Measurements from ENCODE around the gene PTPRCAP.
"Not testable (repeated sequence)": the region's sequence is repeated elsewhere in the genome, so short reads cannot be mapped to it uniquely, and the experiment has no call there.

Gene PTPRCAP

DNA sequence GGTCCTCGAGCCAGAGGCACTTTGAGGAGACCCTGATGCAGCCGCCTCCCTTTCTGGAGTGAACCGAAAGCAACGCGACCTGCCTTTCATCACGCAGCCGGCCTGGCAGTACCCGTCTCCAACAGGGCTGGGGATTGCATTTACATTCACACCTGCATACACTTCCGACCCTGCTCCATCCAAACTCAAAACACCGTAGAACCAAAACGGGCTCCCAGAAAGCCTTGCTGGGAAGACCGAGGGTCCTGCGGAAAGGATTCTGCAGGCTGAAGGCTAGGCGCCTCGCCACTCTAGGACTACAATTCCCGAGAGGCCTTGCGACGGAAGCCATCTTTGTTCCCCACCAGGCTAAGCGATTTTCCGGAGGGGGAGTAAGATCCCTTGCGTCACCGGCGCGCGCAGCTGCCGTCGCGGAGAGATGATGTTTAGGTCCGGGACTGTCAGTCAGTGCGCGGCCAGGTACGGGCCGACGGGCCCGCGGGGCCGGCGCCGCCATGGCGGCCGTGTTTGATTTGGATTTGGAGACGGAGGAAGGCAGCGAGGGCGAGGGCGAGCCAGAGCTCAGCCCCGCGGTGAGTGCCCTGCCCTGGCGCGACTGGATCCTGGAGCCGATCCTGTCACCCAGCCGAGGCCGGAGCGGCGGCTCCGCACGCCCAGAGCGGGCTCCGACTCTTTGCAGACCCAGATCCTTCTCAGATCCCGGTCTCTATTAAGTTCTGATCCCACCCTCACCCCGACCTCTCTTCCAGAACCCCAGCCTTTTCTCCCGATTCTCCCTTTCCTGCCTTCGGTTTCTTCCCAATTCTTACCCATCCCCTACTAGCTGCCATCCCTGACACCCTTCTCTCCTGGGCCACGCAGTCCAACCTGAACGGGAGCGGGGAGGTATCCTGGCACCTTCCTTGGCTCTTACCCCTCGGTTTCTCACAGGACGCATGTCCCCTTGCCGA, 9.2 kb downstream of the PTPRCAP start, which contains the start of gene RPS6KB2:
Gene RPS6KB2, plus strand, starts transcription at position 443 of the 950 bp plus-strand sequence. Its CDS starts 52 bp downstream, at position 495.
- peak; percentile 99 to 100 for DNase-seq (ENCODE audit: low read depth in 1 of 2, low spot score in 1 of 2)

DNA sequence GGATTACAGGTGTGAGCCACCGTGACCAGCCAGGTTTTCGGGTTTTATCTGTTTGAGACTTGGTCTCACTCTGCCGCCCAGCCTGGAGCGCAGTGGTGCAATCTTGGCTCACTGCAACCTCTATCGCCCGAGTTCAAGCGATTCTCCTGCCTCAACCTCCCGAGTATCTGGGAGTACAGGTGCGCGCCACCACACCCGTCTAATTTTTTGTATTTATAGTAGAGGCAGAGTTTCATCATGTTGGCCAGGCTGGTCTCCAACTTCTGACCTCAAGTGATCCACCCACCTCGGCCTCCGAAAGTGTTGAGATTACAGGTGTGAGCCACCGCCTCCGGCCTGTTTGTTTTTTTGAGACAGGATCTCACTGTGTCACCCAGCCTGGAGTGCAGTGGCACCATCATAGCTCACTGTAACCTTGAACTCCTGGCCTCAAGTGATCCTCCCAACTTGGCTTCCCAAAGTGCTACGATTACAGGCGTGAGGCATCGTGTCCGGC, 10.1 kb downstream of the PTPRCAP start:
- DNase-seq (ENCODE audit: low read depth in 1 of 2, low spot score in 1 of 2) = not testable (repeated sequence)

DNA sequence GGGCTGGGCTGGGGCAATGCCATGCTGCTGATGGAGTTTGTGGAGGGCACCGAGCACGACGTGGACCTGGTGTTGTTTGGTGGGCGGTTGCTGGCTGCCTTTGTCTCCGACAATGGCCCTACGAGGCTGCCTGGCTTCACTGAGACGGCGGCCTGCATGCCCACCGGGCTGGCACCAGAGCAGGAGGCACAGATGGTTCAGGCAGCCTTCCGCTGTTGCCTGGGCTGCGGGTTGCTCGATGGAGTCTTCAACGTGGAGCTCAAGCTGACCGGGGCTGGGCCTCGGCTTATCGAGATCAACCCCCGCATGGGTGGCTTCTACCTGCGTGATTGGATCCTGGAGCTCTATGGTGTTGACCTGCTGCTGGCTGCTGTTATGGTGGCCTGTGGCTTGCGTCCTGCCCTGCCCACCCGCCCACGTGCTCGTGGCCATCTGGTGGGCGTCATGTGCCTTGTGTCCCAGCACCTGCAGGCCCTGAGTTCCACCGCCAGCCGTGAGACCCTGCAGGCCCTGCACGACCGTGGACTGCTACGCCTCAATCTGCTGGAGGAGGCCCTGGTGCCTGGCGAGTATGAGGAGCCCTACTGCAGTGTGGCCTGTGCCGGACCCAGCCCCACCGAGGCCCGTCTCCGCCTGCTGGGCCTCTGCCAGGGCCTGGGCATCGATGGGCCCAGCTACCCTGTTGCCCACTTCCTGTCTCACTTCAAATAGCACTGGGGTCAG, 13.4 kb downstream of the PTPRCAP start:
- no peak for DNase-seq (ENCODE audit: low read depth in 1 of 2, low spot score in 1 of 2)

DNA sequence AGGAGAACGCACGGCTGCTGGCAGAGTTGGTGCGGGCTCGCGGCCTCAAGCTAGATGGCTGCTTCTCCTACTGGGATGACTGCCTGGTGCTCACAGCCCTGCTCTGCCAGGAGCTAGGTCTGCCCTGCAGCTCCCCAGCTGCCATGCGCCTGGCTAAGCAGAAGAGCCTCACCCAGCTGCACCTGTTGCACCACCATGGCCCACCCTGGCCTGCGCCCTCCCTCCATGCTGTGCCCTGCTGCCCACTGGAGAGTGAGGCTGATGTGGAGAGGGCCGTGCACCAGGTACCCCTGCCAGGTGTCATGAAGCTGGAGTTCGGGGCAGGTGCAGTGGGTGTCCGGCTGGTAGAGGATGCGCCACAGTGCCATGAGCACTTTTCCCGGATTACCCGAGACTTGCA, 14.0 kb downstream of the PTPRCAP start:
- DNase-seq (ENCODE audit: low read depth in 1 of 2, low spot score in 1 of 2) = no peak

DNA sequence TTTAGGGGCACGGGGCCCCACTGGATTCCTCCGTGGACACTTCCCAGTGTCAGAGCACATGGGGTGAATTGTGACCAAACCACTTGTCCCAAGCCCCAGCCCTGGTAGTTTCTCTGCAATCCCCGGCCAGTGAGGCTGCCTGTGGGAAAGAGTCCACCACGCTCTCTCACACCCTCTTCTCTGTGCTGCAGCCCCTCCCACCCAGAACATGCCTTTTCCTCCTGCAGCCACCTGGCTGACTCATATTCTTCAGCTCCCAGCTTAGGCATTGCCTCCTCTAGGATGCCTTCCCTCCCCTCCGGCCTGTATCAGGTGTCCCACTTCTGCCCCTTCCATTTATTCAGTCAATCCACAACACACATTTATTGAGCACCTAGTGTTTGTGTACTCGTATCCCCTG, 14.6 kb downstream of the PTPRCAP start:
- no peak for DNase-seq (ENCODE audit: low read depth in 1 of 2, low spot score in 1 of 2)

DNA sequence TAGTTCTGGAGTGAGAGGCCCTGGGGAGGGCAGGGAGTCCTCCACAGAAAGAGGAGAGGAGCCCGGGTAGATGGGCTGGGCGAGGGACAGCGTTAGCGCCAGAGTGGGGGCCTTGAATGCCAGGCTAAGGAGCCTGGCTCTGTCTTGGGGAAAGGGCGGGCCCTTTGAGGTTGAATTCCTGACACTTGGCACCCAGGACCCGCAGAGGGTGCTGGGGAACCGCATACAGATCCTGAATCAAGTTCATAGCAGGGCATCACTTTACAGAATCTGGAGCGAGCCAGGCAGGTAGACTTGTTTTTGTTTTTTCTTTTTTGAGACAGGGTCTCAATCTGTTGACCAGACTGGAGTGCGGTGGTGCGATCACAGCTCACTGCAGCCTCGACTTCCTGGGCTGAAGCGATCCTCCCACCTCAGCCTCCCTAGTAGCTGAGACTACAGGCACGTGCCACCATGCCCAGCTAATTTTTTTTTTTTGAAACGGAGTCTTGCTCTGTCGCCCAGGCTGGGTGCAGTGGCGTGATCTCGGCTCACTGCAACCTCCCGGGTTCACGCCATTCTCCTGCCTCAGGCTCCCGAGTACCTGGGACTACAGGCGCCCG, 16.0 kb downstream of the PTPRCAP start:
- no peak for DNase-seq (ENCODE audit: low read depth in 1 of 2, low spot score in 1 of 2)

DNA sequence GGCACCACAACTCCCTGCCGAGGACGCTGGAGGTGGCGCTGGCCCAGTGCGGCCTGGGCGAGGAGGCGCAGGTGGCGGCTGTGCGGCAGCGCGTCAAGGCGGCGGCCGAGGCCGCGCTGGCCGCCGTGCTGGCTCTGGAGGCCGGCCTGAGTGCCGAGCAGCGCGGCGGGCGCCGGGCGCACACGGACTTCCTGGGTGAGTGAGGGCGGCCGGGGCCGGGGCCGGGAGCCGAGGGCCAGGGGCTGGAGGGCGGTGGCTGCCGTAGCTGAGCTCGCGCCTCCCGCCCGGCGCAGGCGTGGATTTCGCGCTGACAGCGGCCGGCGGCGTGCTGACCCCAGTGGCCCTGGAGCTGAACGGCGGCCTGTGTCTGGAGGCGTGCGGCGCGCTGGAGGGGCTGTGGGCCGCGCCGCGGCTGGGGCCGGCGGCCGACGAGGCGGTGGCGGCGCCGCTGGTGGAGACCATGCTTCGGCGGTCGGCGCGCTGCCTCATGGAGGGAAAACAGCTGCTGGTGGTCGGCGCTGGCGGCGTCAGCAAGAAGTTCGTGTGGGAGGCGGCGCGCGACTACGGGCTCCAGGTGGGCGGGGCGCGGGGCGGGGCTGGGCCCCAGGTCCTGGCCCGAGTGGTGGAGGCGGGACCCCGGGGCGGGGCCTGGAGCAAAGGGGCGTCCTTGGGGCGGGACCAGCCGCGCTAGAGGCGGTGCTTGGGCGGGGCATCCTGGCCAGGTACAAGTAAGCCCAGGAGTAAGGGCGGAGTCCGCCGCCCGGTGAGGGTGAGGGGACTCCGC, 16.6 kb downstream of the PTPRCAP start:
- DNase-seq (ENCODE audit: low read depth in 1 of 2, low spot score in 1 of 2) = peak; percentile 96 to 99

DNA sequence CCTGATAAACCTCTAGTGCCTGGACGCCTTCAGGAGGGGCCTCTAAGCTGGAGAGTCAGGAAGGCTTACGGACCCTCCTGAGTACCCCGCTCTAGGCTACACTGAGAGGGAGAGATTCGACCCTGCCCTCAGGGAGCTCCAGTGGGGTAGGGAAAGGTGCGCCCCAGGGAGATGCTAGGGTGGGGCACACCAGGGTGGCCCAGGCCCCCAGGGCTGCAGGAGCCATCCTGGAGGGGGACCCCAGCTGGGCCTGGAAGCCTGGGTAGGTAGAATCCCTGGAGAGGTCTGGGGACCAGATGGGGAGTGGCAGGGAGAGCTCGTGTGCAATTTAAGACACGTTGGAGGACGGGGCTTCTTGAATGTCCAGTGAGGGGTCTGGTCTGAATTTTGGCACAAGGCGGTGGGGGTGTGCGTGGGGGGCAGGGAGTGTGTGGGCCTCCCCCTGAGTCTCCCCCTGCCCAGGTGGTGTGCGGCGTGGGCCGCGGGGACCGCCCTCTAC, 17.3 kb downstream of the PTPRCAP start:
- no peak for DNase-seq (ENCODE audit: low read depth in 1 of 2, low spot score in 1 of 2)

DNA sequence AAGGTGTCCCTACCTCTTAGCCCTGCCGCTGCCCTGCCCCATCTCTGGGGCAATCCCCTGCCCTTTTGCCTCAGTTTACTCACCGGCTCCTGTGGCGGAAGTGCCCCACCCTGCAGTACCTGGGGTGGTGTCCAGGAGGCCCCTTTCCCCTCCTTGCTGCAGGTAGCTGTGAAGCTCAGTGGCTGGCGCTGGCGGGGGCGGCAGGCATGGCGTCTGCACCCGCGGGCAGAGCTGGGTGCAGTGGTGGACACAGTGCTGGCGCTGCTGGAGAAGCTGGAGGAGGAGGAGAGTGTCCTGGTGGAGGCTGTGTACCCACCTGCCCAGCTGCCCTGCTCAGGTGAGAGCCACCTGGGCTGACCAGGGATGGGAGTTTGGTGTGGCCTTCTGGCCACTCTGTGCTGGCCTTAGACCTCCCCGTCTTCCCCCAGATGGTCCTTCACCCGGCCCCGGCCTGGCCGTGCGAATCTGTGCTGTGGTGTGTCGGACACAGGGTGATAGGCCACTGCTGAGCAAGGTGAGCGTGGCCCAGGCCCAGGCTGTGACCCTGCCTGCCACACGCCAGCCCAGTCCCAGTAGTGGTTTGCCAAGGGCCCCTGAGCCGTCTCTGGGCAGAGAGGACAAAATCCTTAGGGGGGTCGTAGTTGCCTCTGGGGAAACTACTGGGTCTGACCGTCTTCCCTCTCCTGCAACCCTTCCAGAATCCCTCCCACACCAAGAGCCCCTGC, 18.0 kb downstream of the PTPRCAP start:
- DNase-seq (ENCODE audit: low read depth in 1 of 2, low spot score in 1 of 2) = no peak

DNA sequence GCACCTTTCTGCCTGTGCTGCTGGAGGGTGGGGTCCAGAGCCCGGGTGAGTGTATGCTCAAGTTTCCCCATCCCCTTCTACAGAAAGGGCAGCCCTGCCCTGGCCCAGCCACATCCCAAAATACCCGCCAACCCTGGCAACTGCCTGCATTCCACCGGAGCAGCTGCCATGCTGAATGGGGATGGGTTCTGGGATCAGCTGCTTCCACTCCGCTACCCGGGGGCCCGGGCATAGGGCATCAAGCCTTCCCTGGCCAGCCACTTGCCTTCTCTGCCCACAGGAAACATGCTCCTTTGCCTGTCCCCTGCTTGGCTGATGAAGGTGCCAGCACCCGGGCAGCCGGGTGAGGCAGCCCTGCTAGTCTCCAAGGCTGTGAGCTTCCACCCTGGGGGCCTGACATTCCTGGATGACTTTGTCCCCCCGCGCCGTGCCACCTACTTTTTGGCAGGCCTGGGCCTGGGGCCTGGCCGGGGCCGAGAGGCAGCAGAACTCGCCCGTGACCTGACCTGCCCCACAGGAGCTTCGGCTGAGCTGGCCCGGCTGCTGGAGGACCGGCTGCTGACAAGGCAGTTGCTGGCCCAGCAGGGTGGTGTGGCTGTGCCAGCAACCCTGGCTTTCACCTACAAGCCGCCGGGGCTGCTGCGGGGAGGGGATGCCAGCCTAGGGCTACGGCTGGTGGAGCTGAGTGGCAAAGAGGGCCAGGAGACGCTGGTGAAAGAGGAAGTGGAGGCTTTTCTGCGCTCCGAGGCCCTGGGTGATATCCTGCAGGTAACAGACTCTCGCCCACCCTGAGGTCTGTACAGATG, 18.8 kb downstream of the PTPRCAP start:
- no peak for DNase-seq (ENCODE audit: low read depth in 1 of 2, low spot score in 1 of 2)

DNA sequence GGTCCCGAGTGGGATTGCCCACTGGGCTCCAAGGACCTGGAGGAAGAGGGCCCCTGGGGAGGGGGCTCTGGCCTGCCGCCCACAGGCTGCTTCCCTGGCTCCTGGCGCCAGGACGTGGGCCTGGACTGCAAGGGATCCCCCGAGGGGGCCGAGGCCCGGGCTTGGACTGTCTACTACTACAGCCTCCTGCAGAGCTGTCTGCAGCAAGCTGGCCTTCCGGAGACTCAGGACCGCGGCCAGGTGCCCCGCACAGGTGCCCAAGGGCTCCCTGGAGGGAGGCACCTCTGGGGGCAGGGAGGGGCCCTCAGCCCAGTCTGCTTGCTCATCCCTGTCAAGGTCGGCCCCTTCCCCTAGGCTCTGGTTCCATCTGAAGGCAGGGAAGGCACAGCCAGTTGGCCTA, 20.1 kb downstream of the PTPRCAP start:
- DNase-seq (ENCODE audit: low read depth in 1 of 2, low spot score in 1 of 2) = no peak

DNA sequence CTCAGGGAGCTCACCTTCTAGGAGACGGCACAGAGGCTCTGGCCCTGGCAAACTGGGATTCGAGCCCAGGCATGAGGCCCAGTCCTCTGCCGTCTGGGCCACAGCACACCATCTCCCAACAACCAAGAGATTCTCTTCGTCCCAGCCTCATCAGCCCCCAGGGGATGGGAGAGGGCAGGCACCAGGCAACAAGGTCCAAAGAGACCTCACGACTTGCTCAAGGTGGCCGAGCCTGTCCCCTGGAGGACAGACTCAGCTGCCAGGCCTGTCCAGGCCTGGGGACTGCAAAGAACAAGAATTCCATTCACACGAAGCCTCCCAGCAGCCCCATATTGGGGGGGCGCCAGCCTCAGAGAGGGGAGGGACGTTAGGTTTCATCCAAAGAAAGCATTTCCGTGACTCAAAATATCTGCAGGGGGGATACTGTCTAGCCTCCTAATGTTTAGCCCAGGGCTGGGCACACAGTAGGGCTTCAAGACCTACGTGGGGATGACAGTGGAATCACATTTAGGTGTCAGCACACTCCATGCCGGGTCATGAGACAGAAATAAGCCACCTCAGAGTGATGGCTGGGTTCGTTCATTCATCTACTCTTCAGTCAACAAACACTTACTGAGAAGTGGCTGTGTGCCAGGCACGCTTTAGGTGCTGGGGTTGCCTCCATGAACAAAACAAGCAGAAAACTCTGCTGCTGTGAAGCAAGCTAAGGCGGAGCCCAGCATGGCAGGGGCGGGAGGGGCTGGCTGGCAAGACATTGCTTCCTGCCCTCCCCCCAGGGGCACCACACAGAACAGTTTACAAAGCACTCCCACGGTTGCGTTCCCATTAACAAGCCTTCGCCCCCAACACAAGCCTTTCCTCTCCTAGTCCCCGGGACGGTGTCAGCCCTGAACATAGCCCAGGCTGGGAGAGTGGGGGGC, 20.8 kb downstream of the PTPRCAP start:
- no peak for DNase-seq (ENCODE audit: low read depth in 1 of 2, low spot score in 1 of 2)

DNA sequence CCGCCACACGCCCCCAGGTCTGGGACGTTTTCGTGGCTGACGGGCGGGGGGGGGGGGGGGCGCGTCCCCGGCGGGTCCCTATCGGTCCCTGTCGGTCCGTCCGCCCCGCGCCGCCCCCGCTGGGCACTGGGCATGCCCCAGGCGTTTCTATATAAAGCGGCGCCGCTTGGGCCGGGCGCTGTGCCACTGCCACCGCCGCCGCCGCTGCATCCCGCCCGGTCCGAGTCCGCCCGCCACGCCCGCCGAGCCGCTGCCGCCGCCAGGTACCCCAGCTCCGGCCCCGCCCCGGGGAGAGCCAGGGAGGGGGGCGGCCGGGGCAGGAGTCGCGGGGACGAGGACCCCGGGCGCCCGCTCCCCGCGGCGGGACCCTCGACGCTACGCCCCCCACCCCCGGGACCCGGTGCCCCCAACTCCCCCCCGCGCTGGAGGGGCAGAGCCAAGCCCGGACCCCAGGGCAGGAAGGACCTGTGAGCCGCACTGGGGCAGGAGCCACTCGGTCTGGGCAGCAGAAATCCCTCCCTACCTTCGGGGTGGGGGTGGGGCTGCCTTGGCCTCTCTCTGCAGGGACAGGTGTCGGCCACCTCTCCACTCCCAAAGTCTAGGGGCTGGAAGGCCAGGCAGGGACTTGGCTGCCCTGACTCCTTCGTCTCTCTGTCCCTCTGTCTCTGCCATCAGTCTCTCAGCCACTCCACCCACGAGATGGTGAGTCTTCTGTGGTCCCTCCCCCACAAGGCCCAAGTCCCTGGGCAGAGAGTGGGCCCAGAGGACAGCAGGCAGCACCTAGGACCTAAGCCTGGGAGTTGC, 21.8 kb downstream of the PTPRCAP start, which contains the start of gene CARNS1:
Gene CARNS1, plus strand, starts transcription at position 178 of the 804 bp plus-strand sequence. Its CDS starts 522 bp downstream, at position 700.
- DNase-seq (ENCODE audit: low read depth in 1 of 2, low spot score in 1 of 2) = no peak

DNA sequence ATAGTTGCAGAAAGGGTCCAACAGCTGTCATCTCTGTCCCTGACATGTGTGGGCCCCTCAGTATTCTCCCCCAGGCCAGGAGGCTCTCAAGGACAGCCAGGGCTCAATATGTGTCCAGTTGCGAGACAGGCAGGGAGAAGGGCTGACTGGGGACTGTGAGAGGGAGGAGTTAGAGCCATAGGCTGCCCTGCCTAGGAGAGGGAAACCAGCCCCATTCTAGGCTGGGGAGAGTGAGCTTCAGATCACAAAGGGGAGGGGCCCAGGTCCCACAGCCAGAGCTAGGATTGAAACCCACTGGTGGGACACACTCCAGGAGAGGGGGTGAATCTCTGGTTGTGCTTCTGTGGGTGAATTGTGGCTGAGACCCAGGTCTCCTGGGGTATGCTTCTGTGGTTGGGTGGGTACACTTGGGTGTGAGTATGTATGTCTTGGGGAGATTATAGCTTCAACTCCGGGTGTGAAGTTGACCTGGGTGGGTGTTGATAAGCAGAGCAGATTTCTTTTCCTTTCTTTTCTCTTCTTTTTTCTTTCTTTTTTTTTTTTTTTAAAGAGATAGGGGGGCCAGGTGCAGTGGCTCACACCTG, 24.1 kb downstream of the PTPRCAP start:
- DNase-seq (ENCODE audit: low read depth in 1 of 2, low spot score in 1 of 2) = no peak

DNA sequence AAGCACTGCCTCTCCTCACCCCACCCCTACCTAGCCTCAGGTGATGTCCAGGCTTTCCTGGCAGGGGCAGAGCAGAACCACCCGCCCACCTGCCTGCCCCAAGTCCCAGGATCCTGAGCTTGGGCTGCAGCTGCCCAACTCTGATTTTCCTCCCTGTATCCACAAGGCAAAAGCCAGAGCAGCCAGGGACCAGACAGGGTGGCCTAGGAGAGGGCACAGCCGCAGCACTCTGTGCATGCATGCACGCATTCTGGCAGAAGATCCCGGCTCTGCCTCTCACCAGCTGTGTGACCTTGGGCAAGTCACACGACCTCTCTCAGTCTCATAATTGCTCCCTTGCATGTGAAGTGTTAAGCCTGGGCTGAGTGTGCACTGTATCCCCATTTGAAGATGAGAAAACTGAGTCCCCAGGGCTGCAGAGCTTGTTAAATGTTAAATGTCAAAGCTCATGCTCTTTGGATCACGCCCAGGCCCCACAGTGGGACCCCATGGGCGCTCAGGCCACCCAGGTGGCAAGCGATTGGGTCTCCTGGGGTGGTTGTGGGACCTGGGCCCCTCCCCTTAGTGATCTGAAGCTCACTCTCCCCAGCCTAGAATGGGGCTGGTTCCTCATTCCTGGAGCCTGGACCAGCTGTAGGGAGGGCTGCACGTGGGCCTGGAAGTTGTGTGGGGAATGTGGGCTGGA, 24.8 kb downstream of the PTPRCAP start:
- no peak for DNase-seq (ENCODE audit: low read depth in 1 of 2, low spot score in 1 of 2)

DNA sequence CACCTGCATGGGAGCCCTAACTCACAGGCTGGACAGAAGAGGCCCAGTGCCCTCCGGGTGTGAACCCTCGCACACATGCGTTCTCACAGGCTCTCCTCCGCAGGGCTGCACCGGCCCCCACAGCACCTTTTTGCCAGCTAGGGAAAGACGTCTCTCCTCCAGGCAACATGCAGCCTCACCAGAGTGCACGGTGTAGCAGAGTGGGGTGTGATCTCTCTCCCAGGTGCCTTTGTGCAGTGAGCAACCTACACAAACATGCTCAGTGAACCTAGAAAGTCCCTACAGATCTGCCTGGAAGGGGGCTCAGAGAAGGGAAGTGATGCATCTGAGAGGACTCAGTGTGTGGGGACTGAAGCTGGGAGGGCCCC, 25.7 kb downstream of the PTPRCAP start:
- DNase-seq (ENCODE audit: low read depth in 1 of 2, low spot score in 1 of 2) = no peak

Measured in activated CD4-positive, alpha-beta T cell treated with anti-CD3 and anti-CD28 coated beads, Interleukin-2, amount 50 U/mL, for 24 hours (primary cell).